Measurements from ENCODE around the gene KIR3DL2. TPM values are rescaled to one million over a fixed set of nuclear protein-coding genes. Genes with fewer than 3 reads are reported as not detected.
"Not testable (repeated sequence)": the region's sequence is repeated elsewhere in the genome, so short reads cannot be mapped to it uniquely, and the experiment has no call there.

KIR3DL2 gene
- total RNA-seq, 4 donors from 2014 or later, result not detected

DNA sequence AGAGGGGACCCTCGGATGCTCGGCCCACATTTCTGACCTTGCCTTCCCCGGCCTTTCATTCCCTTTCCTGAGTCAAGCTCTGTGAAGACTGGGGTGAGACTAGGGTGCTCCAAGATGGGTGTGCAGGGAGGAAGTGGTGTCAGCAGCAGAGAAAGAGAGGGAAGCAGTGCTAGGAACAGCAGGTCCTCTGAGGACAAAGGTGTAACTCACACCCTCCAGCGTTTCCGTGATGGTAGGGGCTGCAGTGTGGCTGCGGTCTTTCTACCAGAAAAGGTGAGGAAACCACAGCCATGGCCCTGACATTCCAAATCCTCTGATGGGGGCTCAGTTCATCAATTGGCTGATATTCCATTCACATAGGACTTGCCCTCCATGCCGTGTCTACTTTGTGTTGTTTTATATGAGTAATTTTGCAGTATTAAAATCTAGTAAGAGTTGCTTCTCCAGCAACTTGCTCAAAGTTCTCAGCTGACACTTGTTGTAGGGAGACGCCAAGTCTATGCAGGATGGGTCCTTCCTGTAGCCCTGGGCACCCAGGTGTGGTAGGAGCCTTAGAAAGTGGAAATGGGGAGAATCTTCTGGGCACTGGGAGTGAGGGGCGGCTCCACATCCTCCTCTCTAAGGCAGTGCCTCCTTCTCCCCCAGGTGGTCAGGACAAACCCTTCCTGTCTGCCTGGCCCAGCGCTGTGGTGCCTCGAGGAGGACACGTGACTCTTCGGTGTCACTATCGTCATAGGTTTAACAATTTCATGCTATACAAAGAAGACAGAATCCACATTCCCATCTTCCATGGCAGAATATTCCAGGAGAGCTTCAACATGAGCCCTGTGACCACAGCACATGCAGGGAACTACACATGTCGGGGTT, 32.3 kb upstream of the KIR3DL2 start:
- H3K9me3 ChIP-seq, result peaks cover 0 to 3% (median 0%) of the 10 kb centered on the region in 3 donors
- no peak for ATAC-seq
- no peaks in the 10 kb centered on the region for H3K36me3 ChIP-seq
- no peak overlapping the region for H3K27ac ChIP-seq
- TF ChIP-seq, protein P1, sequence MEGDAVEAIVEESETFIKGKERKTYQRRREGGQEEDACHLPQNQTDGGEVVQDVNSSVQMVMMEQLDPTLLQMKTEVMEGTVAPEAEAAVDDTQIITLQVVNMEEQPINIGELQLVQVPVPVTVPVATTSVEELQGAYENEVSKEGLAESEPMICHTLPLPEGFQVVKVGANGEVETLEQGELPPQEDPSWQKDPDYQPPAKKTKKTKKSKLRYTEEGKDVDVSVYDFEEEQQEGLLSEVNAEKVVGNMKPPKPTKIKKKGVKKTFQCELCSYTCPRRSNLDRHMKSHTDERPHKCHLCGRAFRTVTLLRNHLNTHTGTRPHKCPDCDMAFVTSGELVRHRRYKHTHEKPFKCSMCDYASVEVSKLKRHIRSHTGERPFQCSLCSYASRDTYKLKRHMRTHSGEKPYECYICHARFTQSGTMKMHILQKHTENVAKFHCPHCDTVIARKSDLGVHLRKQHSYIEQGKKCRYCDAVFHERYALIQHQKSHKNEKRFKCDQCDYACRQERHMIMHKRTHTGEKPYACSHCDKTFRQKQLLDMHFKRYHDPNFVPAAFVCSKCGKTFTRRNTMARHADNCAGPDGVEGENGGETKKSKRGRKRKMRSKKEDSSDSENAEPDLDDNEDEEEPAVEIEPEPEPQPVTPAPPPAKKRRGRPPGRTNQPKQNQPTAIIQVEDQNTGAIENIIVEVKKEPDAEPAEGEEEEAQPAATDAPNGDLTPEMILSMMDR (IDR thresholded peaks at IDR 0.05), result no peak
- TF ChIP-seq POLR2A (IDR thresholded peaks at IDR 0.05) (no peak), EP300 (IDR thresholded peaks at IDR 0.05) (no peak), POLR2AphosphoS5 (IDR thresholded peaks at IDR 0.05) (no peak)
- H3K27me3 ChIP-seq, result peaks cover 22% of the 10 kb centered on the region
- WGBS, 2 donors (ENCODE audit: low coverage in 1 of 2), result 60 to 68% methylated on average over 2 to 3 of the region's 15 CpGs
- no peaks in the 10 kb centered on the region for H3K4me1 ChIP-seq
- H3K4me3 ChIP-seq, result no peak overlapping the region

DNA sequence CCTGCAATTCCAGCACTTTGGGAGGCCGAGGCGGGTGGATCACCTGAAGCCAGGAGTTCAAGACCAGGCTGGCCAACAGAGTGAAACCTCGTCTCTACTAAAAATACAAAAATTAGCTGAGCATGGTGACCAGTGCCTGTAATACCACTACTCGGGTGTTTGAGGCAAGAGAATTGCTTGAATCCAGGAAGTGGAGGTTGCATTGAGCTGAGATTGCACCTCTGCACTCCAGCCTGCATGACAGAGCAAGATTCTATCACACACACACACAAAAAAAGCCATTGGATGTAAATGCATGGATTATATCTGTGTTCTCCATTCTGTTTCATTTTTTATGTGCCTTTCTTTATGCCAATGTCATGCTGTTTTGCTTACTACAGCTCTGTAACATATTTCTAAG, 25.8 kb upstream of the KIR3DL2 start:
- not testable (repeated sequence) for H3K9me3 ChIP-seq, H3K27ac ChIP-seq, H3K27me3 ChIP-seq, H3K4me1 ChIP-seq, H3K4me3 ChIP-seq, ATAC-seq, H3K36me3 ChIP-seq
- 58 to 80% methylated on average over 1 to 4 of the region's 4 CpGs for WGBS, 2 donors (ENCODE audit: low coverage in 1 of 2)

DNA sequence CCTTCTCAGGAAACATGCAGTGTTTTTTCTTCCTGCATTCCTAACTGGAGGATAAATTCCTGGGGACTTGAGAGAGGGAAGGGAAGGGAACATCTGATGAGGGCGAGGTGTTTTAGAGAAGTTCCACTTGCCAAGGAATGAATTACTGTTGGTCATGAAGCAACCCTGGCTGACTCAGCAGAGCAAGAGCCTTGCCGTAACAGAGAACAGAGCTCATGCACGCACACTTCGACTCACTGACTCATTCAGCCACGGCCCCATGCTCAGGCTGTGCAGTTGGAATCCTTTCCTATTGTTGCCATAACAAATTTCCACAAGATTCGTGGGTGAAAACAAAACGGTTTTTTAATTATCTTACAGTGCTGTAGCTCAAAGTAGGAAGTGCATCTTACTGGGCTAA, 24.9 kb upstream of the KIR3DL2 start:
- H3K9me3 ChIP-seq, H3K27ac ChIP-seq, H3K4me1 ChIP-seq, ATAC-seq, H3K27me3 ChIP-seq, H3K36me3 ChIP-seq, H3K4me3 ChIP-seq: not testable (repeated sequence)
- 80% methylated on average over 1 of the region's 7 CpGs; no CpG with 5 or more reads in 1 of the 2 donors for WGBS, 2 donors (ENCODE audit: low coverage in 1 of 2)

DNA sequence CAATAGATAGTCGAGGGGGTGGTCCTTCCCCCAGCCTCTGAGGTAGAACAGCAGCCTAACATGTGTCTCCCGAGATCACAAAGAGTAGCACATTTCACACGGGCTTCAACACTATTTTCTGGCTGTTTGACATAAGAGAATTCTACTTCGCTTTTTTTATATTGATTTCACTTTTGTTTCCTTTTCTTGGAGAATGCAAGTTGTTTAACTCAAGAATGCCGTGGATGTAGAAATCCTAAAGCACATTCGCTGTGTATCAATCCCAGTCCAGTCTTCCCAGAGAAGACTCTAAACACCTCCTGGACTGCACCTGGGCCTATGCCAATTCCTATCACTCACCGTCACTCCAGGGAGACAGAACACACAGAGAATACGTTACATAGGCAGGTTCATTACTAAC, 22.2 kb upstream of the KIR3DL2 start:
- ATAC-seq, H3K27me3 ChIP-seq: not testable (repeated sequence)
- 61 to 65% methylated on average over 6 to 8 of the region's 8 CpGs for WGBS, 2 donors (ENCODE audit: low coverage in 1 of 2)

DNA sequence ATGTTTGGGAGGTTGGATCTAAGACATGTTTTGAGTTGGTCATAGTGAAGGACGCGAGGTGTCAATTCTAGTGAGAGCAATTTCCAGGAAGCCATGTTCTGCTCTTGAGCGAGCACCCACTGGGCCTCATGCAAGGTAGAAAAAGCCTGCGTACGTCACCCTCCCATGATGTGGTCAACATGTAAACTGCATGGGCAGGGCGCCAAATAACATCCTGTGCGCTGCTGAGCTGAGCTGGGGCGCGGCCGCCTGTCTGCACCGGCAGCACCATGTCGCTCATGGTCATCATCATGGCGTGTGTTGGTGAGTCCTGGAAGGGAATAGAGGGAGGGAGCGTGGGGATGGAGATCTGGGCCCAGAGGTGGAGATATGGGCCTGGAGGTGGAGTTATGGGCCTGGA, 17.7 kb upstream of the KIR3DL2 start, which contains the start of gene KIR2DS4:
KIR2DS4 (plus strand) TSS at position 181 of the 400 bp plus-strand sequence.
- not testable (repeated sequence) for H3K9me3 ChIP-seq, H3K36me3 ChIP-seq, H3K4me1 ChIP-seq, H3K4me3 ChIP-seq, H3K27me3 ChIP-seq, ATAC-seq, H3K27ac ChIP-seq
- WGBS, 2 donors (ENCODE audit: low coverage in 1 of 2), result 33 to 100% methylated on average over 1 to 4 of the region's 14 CpGs

More for the DNA sequence above, 22.2 kb upstream of the KIR3DL2 start:
- H3K4me1 ChIP-seq, H3K4me3 ChIP-seq, H3K27ac ChIP-seq, H3K9me3 ChIP-seq, H3K36me3 ChIP-seq: not testable (repeated sequence)

DNA sequence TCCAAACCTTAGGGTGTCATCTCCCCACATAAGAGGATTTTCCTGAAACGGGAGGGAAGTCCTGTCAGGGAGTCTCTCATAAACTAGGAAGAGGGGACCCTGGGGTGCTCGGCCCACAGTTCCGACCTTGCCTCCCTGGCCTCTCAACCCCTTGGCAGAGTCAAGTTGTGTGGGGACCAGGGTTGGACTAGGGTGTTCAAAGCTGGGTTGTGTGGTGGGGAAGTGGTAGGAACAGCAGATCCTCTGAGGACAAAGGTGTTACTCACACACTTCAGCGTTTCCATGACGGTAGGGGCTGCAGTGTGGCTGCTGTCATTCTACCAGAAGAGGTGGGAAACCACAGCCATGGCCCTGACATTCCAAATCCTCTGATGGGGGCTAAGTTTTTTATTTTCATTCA, 15.1 kb upstream of the KIR3DL2 start:
- H3K27me3 ChIP-seq, H3K4me3 ChIP-seq, H3K4me1 ChIP-seq, H3K9me3 ChIP-seq, ATAC-seq, H3K27ac ChIP-seq, H3K36me3 ChIP-seq: not testable (repeated sequence)
- WGBS, 2 donors (ENCODE audit: low coverage in 1 of 2), result 80% methylated on average over 1 of the region's 5 CpGs; no CpG with 5 or more reads in 1 of the 2 donors

DNA sequence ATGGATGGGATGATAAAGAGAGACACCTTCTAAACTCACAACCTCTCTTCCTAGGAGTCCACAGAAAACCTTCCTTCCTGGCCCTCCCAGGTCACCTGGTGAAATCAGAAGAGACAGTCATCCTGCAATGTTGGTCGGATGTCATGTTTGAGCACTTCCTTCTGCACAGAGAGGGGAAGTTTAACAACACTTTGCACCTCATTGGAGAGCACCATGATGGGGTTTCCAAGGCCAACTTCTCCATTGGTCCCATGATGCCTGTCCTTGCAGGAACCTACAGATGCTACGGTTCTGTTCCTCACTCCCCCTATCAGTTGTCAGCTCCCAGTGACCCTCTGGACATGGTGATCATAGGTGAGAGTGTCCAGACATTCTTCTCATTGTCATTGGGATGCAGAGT, 12.7 kb upstream of the KIR3DL2 start:
- ATAC-seq, H3K27ac ChIP-seq, H3K27me3 ChIP-seq, H3K36me3 ChIP-seq, H3K9me3 ChIP-seq, H3K4me1 ChIP-seq, H3K4me3 ChIP-seq: not testable (repeated sequence)
- WGBS, 2 donors (ENCODE audit: low coverage in 1 of 2), result no CpG with 5 or more reads among the region's 2 CpGs

DNA sequence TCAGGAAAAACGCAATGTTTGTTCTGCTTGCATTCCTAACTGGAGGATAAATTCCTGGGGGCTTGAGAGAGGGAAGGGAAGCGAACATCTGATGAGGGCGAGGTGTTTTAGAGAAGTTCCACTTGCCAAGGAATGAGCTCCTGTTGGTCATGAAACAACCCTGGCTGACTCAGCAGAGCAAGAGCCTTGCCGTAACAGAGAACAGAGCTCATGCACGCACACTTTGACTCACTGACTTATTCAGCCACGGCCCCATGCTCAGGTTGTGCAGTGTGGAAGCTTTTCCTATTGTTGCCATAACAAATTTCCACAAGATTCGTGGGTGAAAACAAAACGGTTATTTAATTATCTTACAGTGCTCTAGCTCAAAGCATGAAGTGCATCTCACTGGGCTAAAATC, 7.1 kb upstream of the KIR3DL2 start:
- ATAC-seq, result not testable (repeated sequence)

More for the DNA sequence above, 7.1 kb upstream of the KIR3DL2 start:
- not testable (repeated sequence) for H3K9me3 ChIP-seq, H3K27me3 ChIP-seq, H3K27ac ChIP-seq, H3K36me3 ChIP-seq, H3K4me3 ChIP-seq, H3K4me1 ChIP-seq
- 78 to 100% methylated on average over 1 to 5 of the region's 8 CpGs for whole genome bisulfite sequencing, 2 donors (ENCODE audit: low coverage in 1 of 2)

Data from gastroesophageal sphincter (tissue), 4 donors.